Kidney epithelial cell (primary cell): ENCODE measurements around the gene STK40. TPM values are rescaled to one million over a fixed set of nuclear protein-coding genes. Genes with fewer than 3 reads are reported as not detected.

Experiments
- DNase-seq: peaks from one replicate; pipeline ENCODE4 v3.0.0-alpha.2; 2010; ENCODE audit warnings: low read depth
- H3K27me3 ChIP-seq: 2 replicates; pipeline ENCODE4 v1.6.0; 2011; ENCODE audit warnings: low read length; ENCODE audit not compliant: control insufficient read depth, insufficient read depth
- H3K36me3 ChIP-seq: 2 replicates; pipeline ENCODE4 v1.5.1; 2011; ENCODE audit warnings: low read length; ENCODE audit not compliant: control insufficient read depth, insufficient read depth
- H3K4me3 ChIP-seq: 2 replicates; pipeline ENCODE4 v1.5.1; 2011; ENCODE audit warnings: low read depth, mild to moderate bottlenecking, control low read depth, low read length
- total RNA-seq: library from RNA; depleted of rRNA; stranded (reverse); fragments of >200 nt; gene quantifications from 2 replicates; pipeline ENCODE4 v1.2.3, GENCODE V29; 2015
- TF ChIP-seq, protein P1 (sequence below): IDR thresholded peaks from 2 replicates; pipeline ENCODE4 v1.5.1; 2011; ENCODE audit warnings: mild to moderate bottlenecking, moderate library complexity, low read length, control low read depth, inconsistent platforms; ENCODE audit not compliant: insufficient read depth, poor library complexity, severe bottlenecking

STK40 gene
- total RNA-seq, 1 donor from 2014 or later = 35.6 TPM

DNA sequence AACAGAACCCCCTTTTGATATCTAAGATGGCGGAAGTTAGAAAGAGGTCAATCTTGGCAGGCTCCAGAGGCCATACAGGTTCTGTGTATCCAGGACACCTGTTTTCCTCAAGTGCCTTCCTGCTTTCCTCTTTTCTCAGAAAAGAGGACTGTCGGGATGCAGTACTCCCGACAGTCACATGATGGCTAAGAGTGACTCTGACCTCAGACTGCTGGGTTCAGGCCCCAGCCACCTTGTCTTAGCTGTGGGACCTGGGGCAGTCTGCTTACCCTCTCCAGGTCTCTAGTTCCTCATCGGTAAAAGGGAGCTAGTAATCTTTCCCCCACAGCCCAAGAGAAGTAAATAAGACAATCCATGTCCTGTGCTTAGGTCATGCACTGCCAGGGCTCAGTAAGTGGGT lies 29.9 kb downstream of the STK40 start:
- no peaks in the 10 kb centered on the region for H3K27me3 ChIP-seq
- DNase-seq = no peak
- TF ChIP-seq, protein P1, sequence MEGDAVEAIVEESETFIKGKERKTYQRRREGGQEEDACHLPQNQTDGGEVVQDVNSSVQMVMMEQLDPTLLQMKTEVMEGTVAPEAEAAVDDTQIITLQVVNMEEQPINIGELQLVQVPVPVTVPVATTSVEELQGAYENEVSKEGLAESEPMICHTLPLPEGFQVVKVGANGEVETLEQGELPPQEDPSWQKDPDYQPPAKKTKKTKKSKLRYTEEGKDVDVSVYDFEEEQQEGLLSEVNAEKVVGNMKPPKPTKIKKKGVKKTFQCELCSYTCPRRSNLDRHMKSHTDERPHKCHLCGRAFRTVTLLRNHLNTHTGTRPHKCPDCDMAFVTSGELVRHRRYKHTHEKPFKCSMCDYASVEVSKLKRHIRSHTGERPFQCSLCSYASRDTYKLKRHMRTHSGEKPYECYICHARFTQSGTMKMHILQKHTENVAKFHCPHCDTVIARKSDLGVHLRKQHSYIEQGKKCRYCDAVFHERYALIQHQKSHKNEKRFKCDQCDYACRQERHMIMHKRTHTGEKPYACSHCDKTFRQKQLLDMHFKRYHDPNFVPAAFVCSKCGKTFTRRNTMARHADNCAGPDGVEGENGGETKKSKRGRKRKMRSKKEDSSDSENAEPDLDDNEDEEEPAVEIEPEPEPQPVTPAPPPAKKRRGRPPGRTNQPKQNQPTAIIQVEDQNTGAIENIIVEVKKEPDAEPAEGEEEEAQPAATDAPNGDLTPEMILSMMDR = no peak
- peaks cover 2% of the 10 kb centered on the region for H3K36me3 ChIP-seq
- no peak overlapping the region for H3K4me3 ChIP-seq

DNA sequence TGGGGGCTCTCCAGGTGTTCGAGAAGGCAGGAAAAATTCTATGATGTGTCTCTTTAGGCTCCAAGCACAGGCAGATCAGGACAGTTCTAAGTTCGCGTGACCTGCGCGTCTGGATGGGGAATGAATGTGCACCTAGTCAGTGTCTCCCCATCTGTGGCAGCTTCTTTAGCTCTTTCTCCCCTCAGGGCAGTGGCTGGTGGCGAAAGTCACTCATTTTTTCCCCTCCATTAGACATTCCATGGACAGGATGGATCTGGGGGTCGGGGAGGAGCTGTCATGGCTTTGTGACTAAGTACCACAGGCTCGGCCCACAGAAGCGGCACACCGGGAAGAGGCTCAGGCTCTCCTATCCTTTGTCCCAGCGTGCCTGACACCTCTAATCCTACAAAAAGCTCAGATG lies 31.2 kb downstream of the STK40 start:
- H3K27me3 ChIP-seq = no peaks in the 10 kb centered on the region
- H3K36me3 ChIP-seq = peaks cover 2% of the 10 kb centered on the region
- DNase-seq = no peak
- no peak overlapping the region for H3K4me3 ChIP-seq
- TF ChIP-seq, protein P1 = no peak

DNA sequence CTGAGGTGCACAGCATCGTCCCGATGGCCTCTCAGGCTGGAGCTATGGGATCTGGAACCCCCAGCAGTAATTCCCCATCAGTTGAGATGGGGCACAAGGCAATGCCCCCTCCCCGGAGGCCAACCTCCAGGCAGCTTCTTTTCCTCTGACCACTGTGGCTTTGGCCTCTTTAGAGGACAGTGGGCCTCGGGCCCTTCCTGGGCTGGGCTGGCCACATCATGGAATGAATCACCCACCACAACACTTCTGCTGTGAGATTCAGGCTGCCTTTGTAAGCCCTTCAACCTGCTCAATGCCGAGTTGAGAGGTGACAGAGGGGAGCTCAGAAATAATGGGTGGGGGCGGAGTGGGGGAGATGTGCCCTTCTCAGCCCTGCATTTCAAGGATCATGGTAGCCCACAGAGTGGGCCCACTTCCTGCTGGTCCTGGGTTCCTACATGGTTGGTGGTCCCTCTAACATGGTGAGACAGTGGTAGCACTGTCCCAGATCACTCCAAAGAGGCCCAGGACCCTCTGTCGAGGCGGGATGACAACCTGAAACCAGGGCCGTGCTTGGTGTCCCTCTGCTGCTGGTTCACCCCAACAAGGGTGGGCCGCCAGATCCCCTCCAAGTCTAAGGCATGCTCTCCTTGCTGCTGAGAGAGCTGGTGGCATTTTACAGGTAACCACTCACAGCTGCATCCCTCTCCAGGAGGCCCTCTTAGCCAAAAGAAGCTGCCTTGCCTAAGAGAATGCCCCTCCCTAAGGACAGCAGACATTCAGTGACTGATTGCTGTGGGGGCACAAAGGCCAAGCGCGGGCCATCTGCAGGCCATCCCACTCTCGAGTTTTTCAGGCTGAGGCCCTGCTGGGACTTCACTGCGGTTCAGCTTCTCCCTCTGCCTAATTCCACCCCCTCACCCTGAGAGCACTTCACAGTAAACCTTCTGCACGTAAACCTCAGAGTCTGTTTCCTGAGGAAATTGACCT lies 32.5 kb downstream of the STK40 start:
- no peak for DNase-seq
- Histone ChIP-seq H3K4me3 (no peak overlapping the region), H3K27me3 (no peaks in the 10 kb centered on the region), H3K36me3 (peaks cover 4% of the 10 kb centered on the region)
- TF ChIP-seq, protein P1 = no peak

DNA sequence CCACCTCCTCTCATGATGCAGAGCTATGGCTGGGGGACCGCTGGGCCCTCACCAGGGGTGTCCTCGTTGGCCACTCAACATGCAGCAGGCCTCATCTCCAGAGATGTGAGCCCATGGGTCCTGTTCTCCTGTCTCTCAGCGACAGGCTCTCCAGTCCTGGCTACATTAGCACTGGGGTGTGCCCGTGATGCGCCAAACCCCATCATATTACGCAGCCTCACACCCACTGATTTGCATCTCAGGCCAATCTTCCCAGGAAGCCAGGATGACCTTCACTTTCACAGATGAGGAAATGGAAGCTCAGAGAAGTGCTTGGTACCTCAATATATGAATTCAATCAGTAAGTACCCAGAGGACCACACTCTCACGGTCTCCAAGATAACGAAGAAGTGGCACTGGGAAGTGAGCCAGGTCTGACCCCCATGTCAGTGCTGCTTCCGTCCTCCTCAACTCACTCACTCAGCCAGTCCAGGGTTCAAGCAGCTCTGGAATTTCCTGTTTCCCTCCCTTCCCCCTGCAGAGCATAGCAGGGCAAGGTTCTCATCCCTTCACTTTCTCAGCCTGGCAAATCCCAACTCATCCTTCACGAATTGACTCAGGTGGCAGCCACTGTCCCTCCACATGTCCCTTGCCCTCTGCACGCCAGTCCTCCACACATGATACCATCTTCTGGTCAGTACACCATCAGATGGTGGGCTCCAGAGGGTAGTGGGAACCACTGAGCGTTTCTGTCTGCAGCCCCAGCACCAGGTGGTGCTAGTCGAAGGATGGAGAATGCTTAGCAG lies 33.4 kb downstream of the STK40 start:
- Histone ChIP-seq H3K4me3 (no peak overlapping the region), H3K27me3 (no peaks in the 10 kb centered on the region), H3K36me3 (peaks cover 3% of the 10 kb centered on the region)
- no peak for DNase-seq
- TF ChIP-seq, protein P1 = no peak

DNA sequence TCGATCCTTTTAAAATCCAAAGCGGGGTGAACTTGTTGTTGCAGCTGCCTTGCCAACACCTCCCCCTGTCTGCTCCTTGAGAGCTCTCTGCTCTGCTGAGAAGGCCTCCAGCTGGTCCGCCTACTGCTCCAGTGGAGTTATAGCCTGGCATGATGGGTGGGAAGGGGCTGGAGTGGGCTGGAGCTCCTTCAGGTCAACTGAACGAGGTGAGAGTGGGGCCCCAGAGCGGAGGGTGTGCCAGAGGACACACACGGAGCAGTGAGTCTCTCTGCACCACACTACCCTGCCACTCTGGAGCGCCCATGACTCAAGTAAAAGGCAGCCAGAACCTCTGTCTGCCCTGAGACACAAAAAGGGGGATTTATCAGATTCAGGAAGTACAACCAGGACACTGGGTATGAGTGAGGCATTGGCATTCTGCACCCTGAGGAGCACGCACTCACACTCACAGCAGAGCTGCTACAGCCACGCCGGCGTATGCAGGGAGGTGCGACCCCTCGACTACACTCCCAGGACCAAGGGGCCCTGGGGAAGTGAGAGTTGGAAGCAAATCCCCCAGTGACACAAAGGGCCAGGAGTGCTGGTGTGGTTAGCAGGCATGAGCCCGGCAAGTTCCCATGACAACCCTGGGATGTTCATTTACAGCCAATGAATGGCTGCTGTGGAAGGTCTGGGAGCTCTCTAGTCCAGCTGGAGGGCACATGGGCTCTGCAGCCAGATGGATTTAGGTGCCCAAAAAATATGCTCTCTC lies 34.3 kb downstream of the STK40 start:
- peak; percentile 83 for DNase-seq
- Histone ChIP-seq H3K36me3 (peaks cover 3% of the 10 kb centered on the region), H3K27me3 (no peaks in the 10 kb centered on the region), H3K4me3 (no peak overlapping the region)
- TF ChIP-seq, protein P1 = no peak
